ENCODE data around the gene APOBR. TPM values are rescaled to one million over a fixed set of nuclear protein-coding genes. Genes with fewer than 3 reads are reported as not detected.

APOBR gene
- polyA plus RNA-seq, 3 donors, result 1.9 to 48.6 (median 3.8) TPM

DNA sequence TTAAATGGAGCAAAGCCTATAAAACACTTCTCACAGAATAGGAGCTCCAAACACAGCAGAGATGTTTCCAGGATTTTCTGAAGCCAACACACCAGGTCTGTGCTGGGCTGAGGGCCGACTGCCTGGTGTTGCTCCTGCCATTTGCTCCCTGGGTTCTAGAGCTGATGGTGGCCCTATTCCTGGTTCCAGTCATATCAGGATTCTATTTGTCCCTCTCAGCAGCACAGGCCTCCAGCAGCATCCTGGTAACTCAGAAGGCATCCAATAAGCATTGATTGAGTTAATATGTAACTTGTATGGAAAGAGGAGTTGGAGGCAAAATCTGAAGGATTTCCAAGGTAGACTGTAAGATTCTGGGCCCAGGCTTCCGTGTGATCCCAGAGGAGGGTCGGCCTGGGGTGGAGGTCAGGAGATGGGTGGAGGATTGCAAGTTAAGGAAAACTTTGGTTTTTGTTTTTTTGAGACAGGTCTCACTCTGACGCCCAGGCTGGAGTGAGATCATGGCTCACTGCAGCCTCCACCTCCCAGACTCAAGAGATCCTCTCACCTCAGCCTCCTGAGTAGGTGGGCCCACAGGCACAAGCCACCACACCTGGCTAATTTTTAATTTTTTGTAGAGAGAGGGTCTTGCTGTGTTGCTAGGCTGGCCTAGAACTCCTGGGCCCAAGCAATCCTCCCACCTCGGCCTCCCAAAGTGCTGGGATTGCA is 38.7 kb downstream of the APOBR start:
- Histone ChIP-seq H3K36me3 (replicated peaks in 1 of 2; ENCODE audit: control insufficient read depth in 1 of 2, insufficient read depth in 2 of 2, low read length in 2 of 2) (no peaks in the 10 kb centered on the region), H3K4me2 (replicated peaks; ENCODE audit: extremely low read depth, low read length, poor library complexity, severe bottlenecking) (no peak overlapping the region), H3K4me1 (ENCODE audit: control insufficient read depth in 1 of 2, insufficient read depth in 2 of 2, low read length in 2 of 2) (peaks cover 38 to 47% of the 10 kb centered on the region in 2 donors), H4K20me1 (ENCODE audit: insufficient read depth, low read length) (no peaks in the 10 kb centered on the region), H3K27ac (ENCODE audit: low read depth in 1 of 2, low read length in 2 of 2) (peak overlapping the region; percentile 69 to 91), H2AFZ (ENCODE audit: insufficient read depth, low read depth, low read length, poor library complexity, severe bottlenecking) (peak overlapping the region; percentile 47), H3K9me3 (replicated peaks in 1 of 2; ENCODE audit: control insufficient read depth in 1 of 2, insufficient read depth in 1 of 2, low read length in 2 of 2) (no peaks in the 10 kb centered on the region), H3K9ac (ENCODE audit: insufficient read depth, low read length, poor library complexity, severe bottlenecking) (no peak overlapping the region), H3K79me2 (ENCODE audit: insufficient read depth, low read length) (no peaks in the 10 kb centered on the region), H3K4me3 (replicated peaks in 1 of 3; ENCODE audit: low read depth in 2 of 3, low read length in 3 of 3) (no peak overlapping the region), H3K27me3 (ENCODE audit: control insufficient read depth in 2 of 2, insufficient read depth in 2 of 2, low read length in 2 of 2) (no peaks in the 10 kb centered on the region)
- DNase-seq, result no peak
- peaks cover 0 to 4% (median 2%) of the 10 kb centered on the region in 7 donors for H3K9me3 Mint-ChIP-seq
- H3K36me3 Mint-ChIP-seq, result peaks cover 0 to 9% of the 10 kb centered on the region in 2 donors
- TF ChIP-seq, protein P1, sequence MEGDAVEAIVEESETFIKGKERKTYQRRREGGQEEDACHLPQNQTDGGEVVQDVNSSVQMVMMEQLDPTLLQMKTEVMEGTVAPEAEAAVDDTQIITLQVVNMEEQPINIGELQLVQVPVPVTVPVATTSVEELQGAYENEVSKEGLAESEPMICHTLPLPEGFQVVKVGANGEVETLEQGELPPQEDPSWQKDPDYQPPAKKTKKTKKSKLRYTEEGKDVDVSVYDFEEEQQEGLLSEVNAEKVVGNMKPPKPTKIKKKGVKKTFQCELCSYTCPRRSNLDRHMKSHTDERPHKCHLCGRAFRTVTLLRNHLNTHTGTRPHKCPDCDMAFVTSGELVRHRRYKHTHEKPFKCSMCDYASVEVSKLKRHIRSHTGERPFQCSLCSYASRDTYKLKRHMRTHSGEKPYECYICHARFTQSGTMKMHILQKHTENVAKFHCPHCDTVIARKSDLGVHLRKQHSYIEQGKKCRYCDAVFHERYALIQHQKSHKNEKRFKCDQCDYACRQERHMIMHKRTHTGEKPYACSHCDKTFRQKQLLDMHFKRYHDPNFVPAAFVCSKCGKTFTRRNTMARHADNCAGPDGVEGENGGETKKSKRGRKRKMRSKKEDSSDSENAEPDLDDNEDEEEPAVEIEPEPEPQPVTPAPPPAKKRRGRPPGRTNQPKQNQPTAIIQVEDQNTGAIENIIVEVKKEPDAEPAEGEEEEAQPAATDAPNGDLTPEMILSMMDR (IDR thresholded peaks at IDR 0.05), result no peak
- 100% methylated on average over 1 of the region's 5 CpGs for WGBS (ENCODE audit: insufficient coverage)
- H3K4me3 Mint-ChIP-seq, result no peak overlapping the region
- peaks cover 0 to 5% (median 0%) of the 10 kb centered on the region in 3 donors for H3K27me3 Mint-ChIP-seq (ENCODE audit: low read depth in 3 of 3)
- peak overlapping the region; percentile 96 to 99 (median 98) for H3K27ac Mint-ChIP-seq
- peaks cover 45% of the 10 kb centered on the region for H3K4me1 Mint-ChIP-seq
- intact Hi-C loops (cut with micrococcal nuclease), result no loop called here

DNA sequence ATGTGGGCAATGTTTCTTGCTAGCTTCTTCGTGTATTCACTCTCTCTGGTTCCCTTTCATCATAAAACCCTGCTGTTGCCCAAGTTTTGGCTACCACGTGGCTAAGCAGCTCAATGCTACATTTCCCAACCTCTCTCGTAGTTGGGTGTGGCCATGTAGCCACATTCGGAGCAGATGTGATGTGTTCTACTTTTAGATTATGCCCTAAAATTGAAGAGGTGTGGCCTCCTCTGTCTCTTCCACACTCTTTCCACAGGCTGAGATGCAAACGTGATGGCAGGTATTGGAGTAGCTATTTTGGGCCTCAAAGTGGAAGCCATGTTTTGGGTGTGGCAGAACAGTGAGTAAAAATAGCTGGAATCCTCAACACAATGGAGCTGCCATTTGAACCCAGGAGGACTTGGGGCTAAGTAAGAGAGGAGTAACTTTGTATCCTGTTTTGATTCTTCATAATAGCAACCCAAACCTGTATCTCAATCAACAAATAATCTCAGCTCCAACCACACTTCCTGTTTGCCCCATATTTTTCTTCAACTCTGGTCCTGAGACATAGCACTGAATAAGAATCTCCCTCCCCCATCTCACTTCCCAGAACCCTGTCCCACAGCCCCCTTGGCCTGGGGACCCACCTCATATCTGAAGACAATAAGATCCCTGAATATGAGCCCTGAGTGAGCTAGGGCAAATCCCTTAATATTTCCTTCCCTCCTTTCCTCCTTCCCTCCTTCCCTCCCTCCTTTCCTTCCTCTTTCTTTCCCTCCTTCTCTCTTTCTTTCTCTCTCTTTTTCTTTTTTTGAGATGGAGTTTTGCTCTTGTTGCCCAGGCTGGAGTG is 40.3 kb downstream of the APOBR start:
- Histone ChIP-seq H3K36me3 (replicated peaks in 1 of 2; ENCODE audit: control insufficient read depth in 1 of 2, insufficient read depth in 2 of 2, low read length in 2 of 2) (no peaks in the 10 kb centered on the region), H4K20me1 (ENCODE audit: insufficient read depth, low read length) (no peaks in the 10 kb centered on the region), H2AFZ (ENCODE audit: insufficient read depth, low read depth, low read length, poor library complexity, severe bottlenecking) (peak overlapping the region; percentile 79), H3K9me3 (replicated peaks in 1 of 2; ENCODE audit: control insufficient read depth in 1 of 2, insufficient read depth in 1 of 2, low read length in 2 of 2) (no peaks in the 10 kb centered on the region), H3K27ac (ENCODE audit: low read depth in 1 of 2, low read length in 2 of 2) (peak overlapping the region; percentile 69 to 91), H3K4me2 (replicated peaks; ENCODE audit: extremely low read depth, low read length, poor library complexity, severe bottlenecking) (peak overlapping the region; percentile 35), H3K27me3 (ENCODE audit: control insufficient read depth in 2 of 2, insufficient read depth in 2 of 2, low read length in 2 of 2) (no peaks in the 10 kb centered on the region), H3K79me2 (ENCODE audit: insufficient read depth, low read length) (no peaks in the 10 kb centered on the region), H3K4me1 (ENCODE audit: control insufficient read depth in 1 of 2, insufficient read depth in 2 of 2, low read length in 2 of 2) (peaks cover 44 to 60% of the 10 kb centered on the region in 2 donors), H3K4me3 (replicated peaks in 1 of 3; ENCODE audit: low read depth in 2 of 3, low read length in 3 of 3) (peak overlapping the region in 1 of 3 experiments; percentile 44), H3K9ac (ENCODE audit: insufficient read depth, low read length, poor library complexity, severe bottlenecking) (peak overlapping the region; percentile 15)
- intact Hi-C loops (cut with micrococcal nuclease), result no loop called here
- Mint-ChIP-seq H3K4me1 (peaks cover 57% of the 10 kb centered on the region), H3K36me3 (peaks cover 0 to 9% of the 10 kb centered on the region in 2 donors), H3K4me3 (peak overlapping the region in 1 of 2 donors; percentile 67), H3K9me3 (peaks cover 0 to 4% (median 2%) of the 10 kb centered on the region in 7 donors), H3K27me3 (ENCODE audit: low read depth in 3 of 3) (peaks cover 0 to 5% (median 2%) of the 10 kb centered on the region in 3 donors), H3K27ac (peak overlapping the region; percentile 96 to 99 (median 98))
- peak; percentile 94 to 96 (median 95) for DNase-seq
- TF ChIP-seq, protein P1 (IDR thresholded peaks at IDR 0.05), result no peak
- WGBS (ENCODE audit: insufficient coverage), result no CpG with 5 or more reads among the region's 5 CpGs

Measured in CD14-positive monocyte (primary cell).